PFSK-1 (cell line): Measurements from ENCODE around the gene MC1R.

Experiments
- POLR2AphosphoS5 ChIP-seq: IDR thresholded peaks from 2 replicates; pipeline ENCODE4 v1.6.1; 2012; ENCODE audit warnings: low read depth, mild to moderate bottlenecking, control low read depth, low read length, moderate library complexity
- REST ChIP-seq, 2 experiments: IDR thresholded peaks; 2 replicates each; pipeline versions ENCODE4 v1.6.1 to v1.8.0; 2011 to 2012; ENCODE audit warnings: low read depth in 2 of 2, low read length in 2 of 2, control low read depth in 1 of 2, inconsistent platforms in 1 of 2, mild to moderate bottlenecking in 1 of 2, moderate library complexity in 1 of 2; ENCODE audit not compliant: insufficient read depth in 1 of 2

- TF ChIP-seq REST (IDR thresholded peaks at IDR 0.05; ENCODE audit: insufficient read depth in 1 of 2, low read depth in 2 of 2, low read length in 2 of 2) (no peak), POLR2AphosphoS5 (no peak)
Measured at GRCh38 chr16:89904606-89905510, 13.8 kb upstream of the MC1R start.
